Skeletal muscle cell (primary cell): ENCODE results near the gene XPO5.
"Not testable (repeated sequence)": the region's sequence is repeated elsewhere in the genome, so short reads cannot be mapped to it uniquely, and the experiment has no call there.

ENCODE experiments used
- DNase-seq: peaks from one replicate; pipeline ENCODE4 v3.0.0-alpha.2; 2010; ENCODE audit warnings: low read depth
- H3K4me3 ChIP-seq: 2 replicates; pipeline ENCODE4 v1.5.1; 2011; ENCODE audit warnings: low read depth, mild to moderate bottlenecking, control low read depth, low read length, moderate library complexity

Gene XPO5

GRCh38 chr6:43503443-43503842 is 72.4 kb downstream of the XPO5 start:
- no peak for DNase-seq
- H3K4me3 ChIP-seq: no peak overlapping the region

DNA sequence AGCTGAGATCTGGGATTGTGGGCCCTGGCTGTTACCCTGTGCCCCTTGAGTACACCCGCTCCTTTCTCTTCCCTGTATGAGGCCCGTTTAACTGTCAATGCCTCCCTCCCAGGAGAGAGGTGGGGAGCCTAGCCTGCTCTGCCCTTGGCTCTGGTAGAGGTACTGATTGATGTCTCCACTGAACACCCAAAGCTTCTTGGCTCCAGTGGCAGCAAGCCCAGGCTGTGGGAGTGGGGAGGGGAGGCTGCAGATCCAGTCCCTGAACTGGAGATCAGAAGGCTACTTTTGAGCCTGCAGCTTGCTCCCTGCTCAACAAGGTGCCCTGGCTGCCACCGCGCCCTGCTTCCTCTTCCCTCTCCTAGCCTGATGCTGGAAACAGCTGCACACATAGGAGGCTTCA is 73.2 kb downstream of the XPO5 start:
- no peak for DNase-seq

GRCh38 chr6:43500921-43501320 is 74.9 kb downstream of the XPO5 start:
- H3K4me3 ChIP-seq: no peak overlapping the region
- no peak for DNase-seq

More for the DNA sequence above, 73.2 kb downstream of the XPO5 start:
- no peak overlapping the region for H3K4me3 ChIP-seq

DNA sequence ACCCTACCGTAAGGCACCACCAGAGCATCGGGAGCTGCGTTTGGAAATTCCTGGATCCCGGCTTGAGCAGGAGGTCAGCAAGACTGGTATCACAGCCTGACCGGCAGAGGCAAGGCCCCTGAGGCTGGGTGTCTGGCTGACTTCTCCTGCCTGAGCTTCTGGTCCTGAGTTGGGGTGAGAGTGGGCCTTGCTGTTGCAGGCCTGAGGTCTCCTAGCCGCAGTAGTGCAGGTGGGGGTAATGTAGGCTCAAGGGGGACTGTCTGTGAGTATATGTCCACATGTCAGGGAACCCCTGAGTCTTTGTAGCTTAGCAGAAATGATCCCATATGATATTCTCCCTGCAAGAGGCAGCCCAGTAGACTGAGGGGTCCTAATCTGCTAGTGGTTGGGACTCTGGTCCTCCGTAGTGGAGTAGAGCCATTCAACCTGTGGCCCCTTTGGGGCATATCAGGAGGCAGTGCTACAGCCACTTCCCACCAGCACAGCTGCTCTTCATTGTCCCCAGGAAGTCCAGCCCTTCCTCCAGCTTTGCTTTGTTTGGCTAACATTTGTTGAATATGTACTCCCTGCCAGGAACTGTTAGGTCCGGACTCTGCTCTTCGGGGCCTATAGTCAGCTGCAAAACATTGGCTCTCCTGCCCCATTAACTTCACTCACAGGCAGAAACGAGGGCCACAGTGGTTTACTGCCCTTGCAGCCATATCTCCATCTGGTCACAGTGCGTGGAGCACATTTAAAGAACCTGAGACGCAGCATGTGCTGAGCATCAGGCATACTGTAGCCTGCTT is 76.6 kb downstream of the XPO5 start:
- no peak for DNase-seq
- H3K4me3 ChIP-seq: no peak overlapping the region

GRCh38 chr6:43498291-43498690 is 77.5 kb downstream of the XPO5 start:
- not testable (repeated sequence) for DNase-seq, H3K4me3 ChIP-seq

- no peak for DNase-seq
Measured at GRCh38 chr6:43497689-43498088, 78.1 kb downstream of the XPO5 start.

GRCh38 chr6:43497129-43497396 is 78.8 kb downstream of the XPO5 start:
- no peak for DNase-seq
- no peak overlapping the region for H3K4me3 ChIP-seq

More at GRCh38 chr6:43497689-43498088, 78.1 kb downstream of the XPO5 start:
- no peak overlapping the region for H3K4me3 ChIP-seq

GRCh38 chr6:43496370-43497128 is 79.3 kb downstream of the XPO5 start:
- H3K4me3 ChIP-seq: no peak overlapping the region
- no peak for DNase-seq

GRCh38 chr6:43495409-43495941 is 80.4 kb downstream of the XPO5 start:
- DNase-seq: no peak
- H3K4me3 ChIP-seq: no peak overlapping the region

- no peak for DNase-seq
- no peak overlapping the region for H3K4me3 ChIP-seq
Measured at GRCh38 chr6:43494766-43495165, 81.1 kb downstream of the XPO5 start.

DNA sequence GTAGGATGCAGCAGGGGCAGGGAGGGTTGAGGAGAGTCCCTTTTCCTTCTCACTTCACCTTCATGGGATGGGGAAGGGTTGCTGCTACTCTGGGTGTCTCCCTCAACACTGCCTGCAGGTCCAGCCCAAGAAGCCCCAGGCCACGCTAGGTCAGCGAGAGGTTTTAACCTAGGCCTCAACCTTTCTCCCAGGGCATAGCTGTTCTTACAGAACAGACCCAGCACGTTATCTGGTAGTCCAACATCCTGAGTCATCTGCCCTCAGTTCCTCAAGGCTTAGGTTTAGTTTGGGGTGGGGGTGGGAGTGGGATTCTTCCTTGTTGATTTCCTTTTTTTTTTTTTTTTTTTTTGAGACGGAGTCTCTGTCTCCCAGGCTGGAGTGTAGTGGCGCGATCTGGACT is 81.5 kb downstream of the XPO5 start:
- H3K4me3 ChIP-seq: no peak overlapping the region
- DNase-seq: no peak

- no peak for DNase-seq
- H3K4me3 ChIP-seq: no peak overlapping the region
Measured at GRCh38 chr6:43493833-43494232, 82.0 kb downstream of the XPO5 start.

GRCh38 chr6:43493230-43493629 is 82.6 kb downstream of the XPO5 start:
- no peak for DNase-seq
- no peak overlapping the region for H3K4me3 ChIP-seq

- peak; percentile 27 for DNase-seq
- no peak overlapping the region for H3K4me3 ChIP-seq
Measured at GRCh38 chr6:43492673-43493072, 83.2 kb downstream of the XPO5 start.

GRCh38 chr6:43491750-43492661 is 83.8 kb downstream of the XPO5 start:
- no peak overlapping the region for H3K4me3 ChIP-seq
- DNase-seq: peak; percentile 42

DNA sequence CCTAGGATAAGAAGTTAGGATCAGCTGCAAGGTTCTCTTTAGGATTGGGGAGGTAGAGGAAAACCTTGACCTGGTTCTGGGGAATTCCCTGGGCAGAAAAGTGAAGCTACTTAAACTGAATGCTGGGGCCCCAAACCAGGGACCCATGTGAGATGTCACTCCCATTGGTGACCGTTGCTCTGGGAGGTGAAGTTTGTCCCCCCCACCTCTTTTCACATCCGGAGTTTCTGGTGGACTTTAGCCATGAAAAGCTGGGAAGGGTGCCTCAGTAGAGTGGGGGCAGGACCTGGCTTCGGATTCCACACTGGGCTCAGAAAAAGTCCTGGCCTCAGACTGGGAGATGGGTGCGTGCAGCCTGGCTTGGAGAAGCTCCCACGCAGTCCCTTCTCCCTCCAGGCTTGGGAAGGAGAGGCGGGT is 85.3 kb downstream of the XPO5 start:
- no peak overlapping the region for H3K4me3 ChIP-seq
- no peak for DNase-seq

DNA sequence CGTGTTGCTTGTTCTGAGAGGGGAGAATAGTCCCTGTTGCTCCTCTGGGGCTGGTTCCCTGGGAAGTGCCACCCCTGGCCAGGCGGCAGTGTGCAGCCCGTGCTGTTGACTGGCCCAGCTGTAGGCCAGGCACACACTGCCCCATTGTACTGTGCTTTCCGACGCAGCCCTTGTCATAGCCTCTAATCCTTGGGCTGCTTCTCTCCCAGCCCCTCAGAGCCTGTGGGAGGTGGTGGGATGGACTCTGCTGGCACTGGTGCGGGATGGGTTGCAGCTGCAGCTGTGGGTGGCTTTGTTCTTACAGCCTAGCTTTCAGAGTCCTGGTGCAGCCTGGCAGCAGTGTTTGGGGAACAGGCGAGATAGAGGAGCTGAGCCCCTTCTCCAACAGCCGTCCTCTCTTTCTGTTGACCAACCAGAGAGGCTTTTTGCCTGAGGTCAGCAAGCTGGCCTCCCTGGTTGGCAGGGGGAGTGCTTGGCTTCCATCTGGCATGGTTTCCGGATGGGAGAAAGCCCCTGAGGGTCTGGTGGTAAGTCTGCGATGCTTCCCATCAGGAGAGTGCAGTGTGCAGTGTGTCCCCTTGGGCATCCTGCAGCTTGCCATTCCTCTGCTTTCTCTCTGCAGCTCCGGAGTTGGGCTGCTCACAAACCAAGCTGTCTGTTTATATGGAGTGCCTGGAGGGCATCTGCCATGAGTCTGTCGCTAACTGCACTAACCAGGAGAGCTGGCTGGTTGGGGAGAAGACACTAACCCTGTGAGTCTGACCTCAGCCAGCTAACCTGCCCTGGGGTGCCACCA is 86.4 kb downstream of the XPO5 start:
- peak; percentile 18 for DNase-seq
- H3K4me3 ChIP-seq: no peak overlapping the region

DNA sequence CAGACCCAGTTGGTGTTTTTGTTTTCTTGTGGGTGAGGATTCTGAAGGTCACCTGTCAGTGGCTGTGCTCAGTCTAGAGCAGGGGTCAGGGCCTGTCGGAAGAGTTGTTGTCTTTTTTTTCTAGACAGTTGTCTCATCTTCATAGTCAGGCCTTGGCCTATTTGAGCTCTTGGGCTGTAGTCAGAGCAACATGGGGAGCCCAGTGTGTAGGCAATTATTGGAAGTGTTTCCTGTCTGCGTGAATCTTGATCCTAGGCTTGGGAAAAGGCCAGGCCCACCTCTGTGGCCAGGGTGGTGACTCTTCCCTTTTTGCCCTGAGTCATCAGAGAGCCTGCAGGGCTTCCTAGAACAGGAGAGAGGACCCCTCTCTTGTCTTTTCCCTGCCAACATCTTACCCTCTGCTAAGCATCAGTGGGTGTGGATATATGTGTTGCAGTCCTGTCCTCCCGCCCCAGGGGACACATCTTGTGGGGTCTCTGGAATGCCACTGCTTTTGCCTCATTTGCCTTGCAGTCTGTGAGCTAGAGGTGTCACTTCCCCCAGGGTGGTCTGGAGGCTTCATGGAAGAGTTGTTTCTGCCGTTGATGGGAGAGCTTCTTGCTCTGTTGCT is 87.1 kb downstream of the XPO5 start:
- no peak overlapping the region for H3K4me3 ChIP-seq

More for the DNA sequence above, 87.1 kb downstream of the XPO5 start:
- DNase-seq: no peak
